HepG2 (cell line): ENCODE data around the gene KRT79. TPM values are rescaled to one million over a fixed set of nuclear protein-coding genes. Genes with fewer than 3 reads are reported as not detected.

ENCODE experiments used
- ATAC-seq: fragments of 200-7000 bp; cut with Tn5 transposase; 3 replicates; pipeline ENCODE4 v1.9.1; 2020; ENCODE audit warnings: mild to moderate bottlenecking, moderate library complexity
- BruUV-seq: library from RNA; stranded (reverse); fragments of 400-500 nt; replicated peaks from 2 replicates; lab custom pipeline; 2021; lab: Mats Ljungman, UMichigan
- CTCF ChIA-PET: fragments of 300-600 bp; formaldehyde crosslinking; extraction: SDS; loops from one replicate; lab custom pipeline; 2021; ENCODE audit warnings: low total read pairs, inconsistent platforms, low intra/inter-chr PET ratio; lab: Yijun Ruan, JAX
- POLR2A ChIA-PET: fragments of 350-600 bp; sonication (Branson Sonifier 250); formaldehyde crosslinking; loops from one replicate; lab custom pipeline; 2020; ENCODE audit warnings: antibody characterized with exemption, inconsistent platforms; lab: Yijun Ruan, JAX
- DNase-seq: peaks from one replicate; pipeline ENCODE4 v3.0.0-alpha.2; 2015; ENCODE audit warnings: low spot score
- FAIRE-seq: peaks from 3 replicates; lab custom pipeline; 2011; peaks lifted over from hg19 to GRCh38; lab: Jason Lieb, UNC
- H2AFZ ChIP-seq: one replicate; pipeline ENCODE4 v1.6.1; 2011; ENCODE audit warnings: low read length, inconsistent platforms
- H3K27ac ChIP-seq: fragments of 300-600 bp; 3 replicates; pipeline ENCODE4 v1.8.0; 2011; ENCODE audit warnings: mixed run types, mild to moderate bottlenecking, mixed read lengths, low read length, inconsistent platforms; ENCODE audit not compliant: insufficient read depth; ENCODE audit errors: extremely low read length
- H3K27me3 ChIP-seq, 2 experiments: fragments of 200-600 bp in 1 of 2; 2 replicates in 1 of 2; 3 replicates in 1 of 2; pipeline versions ENCODE4 v1.6.0 to v1.8.0; 2011; ENCODE audit warnings: low read length in 2 of 2, mild to moderate bottlenecking in 2 of 2, moderate library complexity in 2 of 2, inconsistent platforms in 1 of 2; ENCODE audit not compliant: insufficient read depth in 2 of 2, control insufficient read depth in 1 of 2
- H3K36me3 ChIP-seq, 2 experiments: fragments of 200-600 bp in 1 of 2; replicated peaks in 1 of 2; 2 replicates in 1 of 2; 3 replicates in 1 of 2; pipeline versions ENCODE4 v1.5.1 to v1.8.0; 2011; ENCODE audit warnings: low read length in 2 of 2, inconsistent platforms in 1 of 2; ENCODE audit not compliant: insufficient read depth in 2 of 2, control insufficient read depth in 1 of 2
- H3K4me1 ChIP-seq: 2 replicates; pipeline ENCODE4 v1.5.1; 2012; ENCODE audit warnings: low read length, inconsistent platforms; ENCODE audit not compliant: insufficient read depth
- H3K4me2 ChIP-seq: 2 replicates; pipeline ENCODE4 v1.6.0; 2011; ENCODE audit warnings: low read depth, low read length, inconsistent platforms
- H3K4me3 ChIP-seq, 3 experiments: fragments of 200-600 bp in 1 of 3; sonication (generic), shearing (Covaris generic) in 1 of 3; replicated peaks in 1 of 3; 2 replicates each; pipeline ENCODE4 v1.5.1; 2011 to 2016; ENCODE audit warnings: low read length in 3 of 3, inconsistent platforms in 2 of 3, low read depth in 2 of 3, mild to moderate bottlenecking in 2 of 3, control low read depth in 1 of 3, mixed read lengths in 1 of 3; ENCODE audit not compliant: insufficient read depth in 1 of 3
- H3K79me2 ChIP-seq: one replicate; pipeline ENCODE4 v1.6.1; 2011; ENCODE audit warnings: low read length, inconsistent platforms; ENCODE audit not compliant: insufficient read depth
- H3K9ac ChIP-seq: 2 replicates; pipeline ENCODE4 v1.6.0; 2011; ENCODE audit warnings: mild to moderate bottlenecking, low read depth, low read length, inconsistent platforms; ENCODE audit not compliant: insufficient read depth
- H3K9me3 ChIP-seq: 2 replicates; pipeline ENCODE4 v1.5.1; 2012; ENCODE audit warnings: mild to moderate bottlenecking, low read length
- H4K20me1 ChIP-seq: 2 replicates; pipeline ENCODE4 v1.6.0; 2011; ENCODE audit warnings: inconsistent platforms, mild to moderate bottlenecking, low read length, moderate library complexity; ENCODE audit not compliant: insufficient read depth
- AHR ChIP-seq: IDR thresholded peaks from 2 replicates; pipeline ENCODE4 v1.6.1; 2018; ENCODE audit warnings: missing genetic modification reagents, missing compliant biosample characterization
- ESRRA ChIP-seq: sonication (generic); formaldehyde crosslinking; IDR thresholded peaks from 2 replicates; pipeline ENCODE4 v1.5.1; 2020; ENCODE audit warnings: mild to moderate bottlenecking, low read depth, missing genetic modification reagents
- GTF3A ChIP-seq: sonication (generic); formaldehyde crosslinking; conservative IDR thresholded peaks from 2 replicates; pipeline ENCODE4 v1.4.0; 2020; ENCODE audit warnings: mild to moderate bottlenecking, missing genetic modification reagents
- MTA3 ChIP-seq: sonication (generic); formaldehyde crosslinking; IDR thresholded peaks from 2 replicates; pipeline ENCODE4 v1.4.0; 2020; ENCODE audit warnings: missing genetic modification reagents
- NFE2L2 ChIP-seq: fragments of 150-350 bp; IDR thresholded peaks from 2 replicates; pipeline ENCODE4 v1.6.1; 2014; ENCODE audit warnings: low read length
- PCBP1 ChIP-seq: fragments of 200-400 bp; formaldehyde crosslinking; IDR thresholded peaks from 2 replicates; pipeline ENCODE4 v1.6.1; 2017; ENCODE audit warnings: mild to moderate bottlenecking, low read depth, low read length, borderline replicate concordance
- PHF21A ChIP-seq: sonication (generic); formaldehyde crosslinking; IDR thresholded peaks from 2 replicates; pipeline ENCODE4 v1.5.0; 2020; ENCODE audit warnings: mild to moderate bottlenecking, missing genetic modification reagents
- PRDM4 ChIP-seq: sonication (generic); formaldehyde crosslinking; IDR thresholded peaks from 2 replicates; pipeline ENCODE4 v1.9.0; 2021; ENCODE audit warnings: missing genetic modification reagents, borderline replicate concordance
- REST ChIP-seq, 2 experiments: IDR thresholded peaks; 2 replicates each; pipeline ENCODE4 v1.6.1; 2011 to 2012; ENCODE audit warnings: low read length in 2 of 2, borderline replicate concordance in 1 of 2, low read depth in 1 of 2, mild to moderate bottlenecking in 1 of 2, moderate library complexity in 1 of 2
- SAFB2 ChIP-seq: sonication (generic); formaldehyde crosslinking; IDR thresholded peaks from 2 replicates; pipeline ENCODE4 v1.5.1; 2020; ENCODE audit warnings: missing genetic modification reagents, low read depth, mild to moderate bottlenecking, borderline replicate concordance
- SMAD3 ChIP-seq: sonication (generic); formaldehyde crosslinking; IDR thresholded peaks from 2 replicates; pipeline ENCODE4 v1.4.0; 2020; ENCODE audit warnings: missing genetic modification reagents
- TSC22D2 ChIP-seq: sonication (generic); formaldehyde crosslinking; IDR thresholded peaks from 2 replicates; pipeline ENCODE4 v1.5.1; 2020; ENCODE audit warnings: missing genetic modification reagents, mild to moderate bottlenecking, borderline replicate concordance
- ZBTB33 ChIP-seq: sonication (generic); formaldehyde crosslinking; IDR thresholded peaks from 2 replicates; pipeline ENCODE4 v1.4.0; 2020; ENCODE audit warnings: missing genetic modification reagents
- ZNF263 ChIP-seq: sonication (generic); formaldehyde crosslinking; IDR thresholded peaks from 2 replicates; pipeline ENCODE4 v1.4.0; 2020; ENCODE audit warnings: missing genetic modification reagents
- ZNF335 ChIP-seq: sonication (generic); formaldehyde crosslinking; IDR thresholded peaks from 2 replicates; pipeline ENCODE4 v1.4.0; 2020; ENCODE audit warnings: missing genetic modification reagents
- ZNF780A ChIP-seq: sonication (generic); formaldehyde crosslinking; IDR thresholded peaks from 2 replicates; pipeline ENCODE4 v1.8.0; 2022; ENCODE audit warnings: mild to moderate bottlenecking, missing genetic modification reagents, moderate library complexity
- whole genome bisulfite sequencing: methylation state at CpG from one replicate; pipeline ENCODE4 v1.1.6; 2017; ENCODE audit warnings: low lambda C conversion rate; 5-methylcytosine and 5-hydroxymethylcytosine counted together
- in situ Hi-C: cut with HindIII; loops from 2 replicates; pipeline ENCODE4 v1.10.0; 2017; ENCODE audit warnings: low pct_unique_long_range_greater_than_20kb; ENCODE audit not compliant: extremely low pct_ligation_motif_present
- intact Hi-C: fragments of 100-400 bp; cut with micrococcal nuclease; formaldehyde crosslinking; loops from one replicate; pipeline ENCODE4 v1.10.0; 2022; ENCODE audit not compliant: unreplicated experiment
- polyA plus RNA-seq, 8 experiments: library from polyadenylated mRNA; depleted of rRNA in 3 of 8; stranded (reverse) in 7 of 8; unstranded in 1 of 8; fragments of >200 nt; fragmentation: Illumina TruSeq in 4 of 8; extraction: Trizol in 4 of 8; gene quantifications; 2 replicates each; pipeline versions ENCODE4 v1.2.1 to v1.2.3, GENCODE V29; 2011 to 2016; ENCODE audit warnings: low read depth in 4 of 8, missing spikeins in 1 of 8, mixed read lengths in 1 of 8; ENCODE audit not compliant: insufficient read depth in 1 of 8
- total RNA-seq, 5 experiments: library from RNA; depleted of rRNA; stranded (reverse); fragments of >200 nt; fragmentation: Illumina TruSeq; extraction: Trizol; gene quantifications; 2 replicates each; pipeline ENCODE4 v1.2.3, GENCODE V29; 2016; ENCODE audit warnings: low read depth in 1 of 5
- TF ChIP-seq, protein P1 (sequence below): sonication (generic); formaldehyde crosslinking; IDR thresholded peaks from 2 replicates; pipeline ENCODE4 v1.5.0; 2020; ENCODE audit warnings: mild to moderate bottlenecking, missing genetic modification reagents

Gene KRT79
- total and polyA plus RNA-seq, 2 of the 13 experiments (the other 11 are each of a cell fraction or from before 2014, with no cell fraction given): 0.09 TPM; not detected in 1

DNA sequence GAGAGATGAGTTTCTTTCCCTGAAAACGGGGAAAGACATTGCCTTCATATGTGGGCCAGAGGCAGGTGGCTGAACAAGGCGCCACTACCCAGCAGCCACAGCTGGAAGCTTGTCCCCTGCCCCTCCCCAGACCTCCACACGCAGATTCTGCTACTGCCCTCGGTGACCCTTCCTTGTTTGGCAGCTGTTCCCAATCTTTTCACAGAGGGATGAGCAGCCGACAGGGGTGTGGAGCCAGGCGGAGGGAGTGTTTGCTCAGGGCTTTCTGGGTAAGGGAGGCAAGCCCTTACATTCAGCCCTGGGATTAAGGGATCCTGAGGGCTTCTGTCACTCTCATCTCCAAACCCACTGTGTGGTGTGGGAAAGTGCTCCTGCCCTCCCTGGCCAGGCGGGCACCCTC is 15.7 kb downstream of the KRT79 start:
- H3K9ac ChIP-seq: no peak overlapping the region
- ATAC-seq (no peak), DNase-seq (no peak), FAIRE-seq (no peak)
- no peaks in the 10 kb centered on the region for H4K20me1 ChIP-seq
- WGBS: 2% methylated on average over 6 of the region's 7 CpGs
- H2AFZ ChIP-seq: no peak overlapping the region
- ChIA-PET POLR2A (no interaction called here), CTCF (no interaction called here)
- no peak overlapping the region for H3K4me3 ChIP-seq
- no peaks in the 10 kb centered on the region for H3K79me2 ChIP-seq
- intact Hi-C loops: no loop called here
- H3K9me3 ChIP-seq: no peaks in the 10 kb centered on the region
- H3K27me3 ChIP-seq: peaks cover 5 to 50% of the 10 kb centered on the region in 2 experiments; a peak in 4 of 5 replicates
- no peaks in the 10 kb centered on the region for H3K36me3 ChIP-seq
- BruUV-seq: no TSS peak
- H3K4me1 ChIP-seq: no peaks in the 10 kb centered on the region
- no peak overlapping the region for H3K27ac ChIP-seq
- no peak overlapping the region for H3K4me2 ChIP-seq
- in situ Hi-C loops: no loop called here
- TF ChIP-seq AHR: no peak
- TF ChIP-seq PCBP1: no peak
- no peak for TF ChIP-seq REST (IDR thresholded peaks at IDR 0.05; ENCODE audit: borderline replicate concordance in 1 of 2, low read depth in 1 of 2, low read length in 2 of 2)
- TF ChIP-seq, protein P1, sequence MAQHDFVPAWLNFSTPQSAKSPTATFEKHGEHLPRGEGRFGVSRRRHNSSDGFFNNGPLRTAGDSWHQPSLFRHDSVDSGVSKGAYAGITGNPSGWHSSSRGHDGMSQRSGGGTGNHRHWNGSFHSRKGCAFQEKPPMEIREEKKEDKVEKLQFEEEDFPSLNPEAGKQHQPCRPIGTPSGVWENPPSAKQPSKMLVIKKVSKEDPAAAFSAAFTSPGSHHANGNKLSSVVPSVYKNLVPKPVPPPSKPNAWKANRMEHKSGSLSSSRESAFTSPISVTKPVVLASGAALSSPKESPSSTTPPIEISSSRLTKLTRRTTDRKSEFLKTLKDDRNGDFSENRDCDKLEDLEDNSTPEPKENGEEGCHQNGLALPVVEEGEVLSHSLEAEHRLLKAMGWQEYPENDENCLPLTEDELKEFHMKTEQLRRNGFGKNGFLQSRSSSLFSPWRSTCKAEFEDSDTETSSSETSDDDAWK: no peak
- TF ChIP-seq TSC22D2 (CRISPR knock-in tag): no peak
- no peak for TF ChIP-seq ZNF780A (CRISPR knock-in tag)
- TF ChIP-seq PRDM4: no peak
- TF ChIP-seq PHF21A (CRISPR knock-in tag): no peak
- no peak for TF ChIP-seq SMAD3 (CRISPR knock-in tag)
- no peak for TF ChIP-seq SAFB2
- no peak for TF ChIP-seq ZNF263 (CRISPR knock-in tag)
- no peak for TF ChIP-seq MTA3 (CRISPR knock-in tag)
- TF ChIP-seq ZBTB33 (CRISPR knock-in tag): no peak
- no peak for TF ChIP-seq ZNF335 (CRISPR knock-in tag)
- TF ChIP-seq NFE2L2: no peak
- no peak for TF ChIP-seq ESRRA (CRISPR knock-in tag)
- TF ChIP-seq GTF3A: no peak
